ENCODE results near the gene CDC42BPA.

GRCh38 chr1:227035316-227035715, 283.0 kb downstream of the CDC42BPA start:
- TF ChIP-seq REST (IDR thresholded peaks at IDR 0.05; ENCODE audit: insufficient read depth in 1 of 2, low read depth in 2 of 2, low read length in 2 of 2) (no peak), POLR2AphosphoS5 (IDR thresholded peaks at IDR 0.05; ENCODE audit: low read depth, low read length) (no peak), TAF1 (IDR thresholded peaks at IDR 0.05; ENCODE audit: borderline replicate concordance, insufficient read depth, low read length) (no peak)
